GM23338 (cell line): Measurements from ENCODE around the gene SOHLH1. TPM values are rescaled to one million over a fixed set of nuclear protein-coding genes. Genes with fewer than 3 reads are reported as not detected.

Source experiments
- ATAC-seq: fragments of 200-7000 bp; cut with Tn5 transposase; 3 replicates; pipeline ENCODE4 v1.9.1; 2020
- DNase-seq: peaks from one replicate; pipeline ENCODE4 v3.0.0-alpha.2; 2015; ENCODE audit warnings: low spot score
- H2AFZ ChIP-seq: fragments of 200-600 bp; sonication (generic); 2 replicates; pipeline ENCODE4 v1.8.0; 2016; ENCODE audit warnings: antibody characterized with exemption, mild to moderate bottlenecking, moderate library complexity
- H3F3A ChIP-seq: fragments of 200-600 bp; sonication (generic); replicated peaks from 2 replicates; pipeline ENCODE4 v1.8.0; 2017; ENCODE audit warnings: antibody characterized with exemption, mixed run types, low read depth
- H3K27ac ChIP-seq: fragments of 200-600 bp; sonication (generic); 2 replicates; pipeline ENCODE4 v1.6.1; 2016; ENCODE audit warnings: low read depth
- H3K27me3 ChIP-seq: fragments of 200-600 bp; sonication (generic); 2 replicates; pipeline ENCODE4 v1.8.0; 2016; ENCODE audit warnings: mild to moderate bottlenecking, mixed run types, moderate library complexity; ENCODE audit not compliant: insufficient read depth
- H3K36me3 ChIP-seq: fragments of 200-600 bp; sonication (generic); 2 replicates; pipeline ENCODE4 v1.8.0; 2016; ENCODE audit warnings: mild to moderate bottlenecking; ENCODE audit not compliant: insufficient read depth
- H3K4me1 ChIP-seq: fragments of 200-600 bp; sonication (generic); 2 replicates; pipeline ENCODE4 v1.8.0; 2016; ENCODE audit warnings: mild to moderate bottlenecking, moderate library complexity; ENCODE audit not compliant: insufficient read depth
- H3K4me2 ChIP-seq: fragments of 200-600 bp; sonication (generic); 2 replicates; pipeline ENCODE4 v1.7.1; 2017; ENCODE audit warnings: mixed run types
- H3K4me3 ChIP-seq: fragments of 200-600 bp; sonication (generic); 2 replicates; pipeline ENCODE4 v1.6.1; 2016; ENCODE audit warnings: mixed run types
- H3K79me2 ChIP-seq: fragments of 200-600 bp; sonication (generic); replicated peaks from 2 replicates; pipeline ENCODE4 v1.8.0; 2017; ENCODE audit warnings: mild to moderate bottlenecking; ENCODE audit not compliant: insufficient read depth
- H3K9me2 ChIP-seq: fragments of 200-600 bp; sonication (generic); 2 replicates; pipeline ENCODE4 v1.8.0; 2017; ENCODE audit not compliant: insufficient read depth
- H4K20me1 ChIP-seq: fragments of 200-600 bp; sonication (generic); replicated peaks from 2 replicates; pipeline ENCODE4 v1.8.0; 2017; ENCODE audit warnings: mild to moderate bottlenecking; ENCODE audit not compliant: insufficient read depth
- H3K27ac Mint-ChIP-seq: 2 replicates; pipeline ENCODE4 v1.8.0; 2020; ENCODE audit warnings: inconsistent platforms, mild to moderate bottlenecking, moderate library complexity, mixed read lengths
- H3K27me3 Mint-ChIP-seq: 3 replicates; pipeline ENCODE4 v1.8.0; 2022; ENCODE audit warnings: low read depth, mild to moderate bottlenecking, moderate library complexity, mixed read lengths, inconsistent platforms; ENCODE audit not compliant: insufficient read depth, poor library complexity
- H3K36me3 Mint-ChIP-seq: 3 replicates; pipeline ENCODE4 v1.8.0; 2021; ENCODE audit warnings: low read depth, mild to moderate bottlenecking, inconsistent platforms, moderate library complexity, mixed read lengths
- H3K4me1 Mint-ChIP-seq: 3 replicates; pipeline ENCODE4 v1.8.0; 2020; ENCODE audit warnings: mild to moderate bottlenecking, inconsistent platforms, mixed read lengths
- H3K4me3 Mint-ChIP-seq: 3 replicates; pipeline ENCODE4 v1.8.0; 2021; ENCODE audit warnings: moderate library complexity, mild to moderate bottlenecking, inconsistent platforms, mixed read lengths
- H3K9me3 Mint-ChIP-seq: 3 replicates; pipeline ENCODE4 v1.8.0; 2020; ENCODE audit warnings: moderate library complexity, mild to moderate bottlenecking, inconsistent platforms, mixed read lengths
- CREB1 ChIP-seq: fragments of 250-450 bp; sonication (Bioruptor Pico); IDR thresholded peaks from 2 replicates; pipeline ENCODE4 v1.5.0; 2020; ENCODE audit warnings: low read depth, mild to moderate bottlenecking, moderate library complexity
- EZH2 ChIP-seq: fragments of 200-600 bp; sonication (generic); IDR thresholded peaks from one replicate; pipeline ENCODE4 v1.8.0; 2017; ENCODE audit warnings: antibody characterized with exemption, mild to moderate bottlenecking, low read depth; ENCODE audit not compliant: unreplicated experiment
- EZH2phosphoT487 ChIP-seq: fragments of 200-600 bp; sonication (generic); IDR thresholded peaks from one replicate; pipeline ENCODE4 v1.8.1; 2018; ENCODE audit warnings: antibody characterized with exemption; ENCODE audit not compliant: unreplicated experiment
- JUNB ChIP-seq: IDR thresholded peaks from one replicate; pipeline ENCODE4 v1.6.1; 2016; ENCODE audit warnings: antibody characterized with exemption; ENCODE audit not compliant: unreplicated experiment
- NANOG ChIP-seq: IDR thresholded peaks from 2 replicates; pipeline ENCODE4 v1.6.1; 2016; ENCODE audit warnings: antibody characterized with exemption, borderline replicate concordance
- POLR2AphosphoS5 ChIP-seq: IDR thresholded peaks from 2 replicates; pipeline ENCODE4 v1.6.1; 2016; ENCODE audit warnings: antibody characterized with exemption, low read depth
- REST ChIP-seq: IDR thresholded peaks from one replicate; pipeline ENCODE4 v1.6.1; 2018; ENCODE audit warnings: antibody characterized with exemption; ENCODE audit not compliant: unreplicated experiment
- STAT1 ChIP-seq: IDR thresholded peaks from one replicate; pipeline ENCODE4 v1.6.1; 2016; ENCODE audit warnings: antibody characterized with exemption; ENCODE audit not compliant: unreplicated experiment
- ZNF114 ChIP-seq: fragments of 250-450 bp; sonication (Bioruptor Pico); IDR thresholded peaks from 2 replicates; pipeline ENCODE4 v1.5.0; 2020; ENCODE audit warnings: mild to moderate bottlenecking, moderate library complexity
- ZNF331 ChIP-seq: fragments of 250-450 bp; sonication (Bioruptor Pico); IDR thresholded peaks from 2 replicates; pipeline ENCODE4 v1.5.0; 2020; ENCODE audit warnings: low read depth, mild to moderate bottlenecking, moderate library complexity
- polyA plus RNA-seq: library from polyadenylated mRNA; unstranded; fragments of >200 nt; fragmentation: Nextera tagmentation; extraction: Ambion mirVana; gene quantifications from 2 replicates; pipeline ENCODE4 v1.2.1, GENCODE V29; 2016
- total RNA-seq: library from RNA; depleted of rRNA; stranded (reverse); fragments of >200 nt; shearing (Covaris generic); gene quantifications from 2 replicates; pipeline ENCODE4 v1.2.3, GENCODE V29; 2014
- TF ChIP-seq, protein P1 (sequence below): fragments of 250-450 bp; sonication (Bioruptor Pico); IDR thresholded peaks from 2 replicates; pipeline ENCODE4 v1.5.0; 2020; ENCODE audit warnings: mild to moderate bottlenecking, moderate library complexity
- TF ChIP-seq, protein P2 (sequence below), 2 experiments: fragments of 200-600 bp in 1 of 2; sonication (generic) in 1 of 2; conservative IDR thresholded peaks; 2 replicates each; pipeline versions ENCODE4 v1.5.1 to v1.6.1; 2016 to 2017; ENCODE audit warnings: antibody characterized with exemption in 2 of 2, low read depth in 2 of 2, mild to moderate bottlenecking in 2 of 2, moderate library complexity in 1 of 2
- TF ChIP-seq, protein P3 (sequence below): IDR thresholded peaks from 2 replicates; pipeline ENCODE4 v1.6.1; 2016; ENCODE audit warnings: antibody characterized with exemption

Gene SOHLH1
- total and polyA plus RNA-seq, 2 experiments from 2014 or later = 0.21 TPM; not detected in 1

DNA sequence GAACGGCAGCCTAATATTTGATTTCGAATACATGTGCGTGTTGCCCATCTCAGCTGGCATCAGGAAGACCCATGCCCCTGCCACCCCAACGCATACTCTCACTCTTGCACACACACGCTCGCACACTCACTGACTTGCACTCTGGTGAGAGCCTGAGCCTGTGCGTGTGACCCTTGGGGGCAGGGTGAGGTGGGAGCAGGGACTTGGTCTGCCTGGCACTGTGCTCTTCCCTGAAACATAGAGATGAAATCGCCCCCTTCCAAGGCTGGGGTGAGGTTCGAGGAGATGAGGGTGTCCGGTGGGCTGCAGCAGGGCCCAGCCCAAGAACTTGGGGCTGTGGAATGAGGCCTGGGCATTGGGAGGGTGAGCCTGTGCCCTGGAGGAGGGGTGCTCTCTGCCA is 35.0 kb downstream of the SOHLH1 start (continued):
- TF ChIP-seq, protein P1, sequence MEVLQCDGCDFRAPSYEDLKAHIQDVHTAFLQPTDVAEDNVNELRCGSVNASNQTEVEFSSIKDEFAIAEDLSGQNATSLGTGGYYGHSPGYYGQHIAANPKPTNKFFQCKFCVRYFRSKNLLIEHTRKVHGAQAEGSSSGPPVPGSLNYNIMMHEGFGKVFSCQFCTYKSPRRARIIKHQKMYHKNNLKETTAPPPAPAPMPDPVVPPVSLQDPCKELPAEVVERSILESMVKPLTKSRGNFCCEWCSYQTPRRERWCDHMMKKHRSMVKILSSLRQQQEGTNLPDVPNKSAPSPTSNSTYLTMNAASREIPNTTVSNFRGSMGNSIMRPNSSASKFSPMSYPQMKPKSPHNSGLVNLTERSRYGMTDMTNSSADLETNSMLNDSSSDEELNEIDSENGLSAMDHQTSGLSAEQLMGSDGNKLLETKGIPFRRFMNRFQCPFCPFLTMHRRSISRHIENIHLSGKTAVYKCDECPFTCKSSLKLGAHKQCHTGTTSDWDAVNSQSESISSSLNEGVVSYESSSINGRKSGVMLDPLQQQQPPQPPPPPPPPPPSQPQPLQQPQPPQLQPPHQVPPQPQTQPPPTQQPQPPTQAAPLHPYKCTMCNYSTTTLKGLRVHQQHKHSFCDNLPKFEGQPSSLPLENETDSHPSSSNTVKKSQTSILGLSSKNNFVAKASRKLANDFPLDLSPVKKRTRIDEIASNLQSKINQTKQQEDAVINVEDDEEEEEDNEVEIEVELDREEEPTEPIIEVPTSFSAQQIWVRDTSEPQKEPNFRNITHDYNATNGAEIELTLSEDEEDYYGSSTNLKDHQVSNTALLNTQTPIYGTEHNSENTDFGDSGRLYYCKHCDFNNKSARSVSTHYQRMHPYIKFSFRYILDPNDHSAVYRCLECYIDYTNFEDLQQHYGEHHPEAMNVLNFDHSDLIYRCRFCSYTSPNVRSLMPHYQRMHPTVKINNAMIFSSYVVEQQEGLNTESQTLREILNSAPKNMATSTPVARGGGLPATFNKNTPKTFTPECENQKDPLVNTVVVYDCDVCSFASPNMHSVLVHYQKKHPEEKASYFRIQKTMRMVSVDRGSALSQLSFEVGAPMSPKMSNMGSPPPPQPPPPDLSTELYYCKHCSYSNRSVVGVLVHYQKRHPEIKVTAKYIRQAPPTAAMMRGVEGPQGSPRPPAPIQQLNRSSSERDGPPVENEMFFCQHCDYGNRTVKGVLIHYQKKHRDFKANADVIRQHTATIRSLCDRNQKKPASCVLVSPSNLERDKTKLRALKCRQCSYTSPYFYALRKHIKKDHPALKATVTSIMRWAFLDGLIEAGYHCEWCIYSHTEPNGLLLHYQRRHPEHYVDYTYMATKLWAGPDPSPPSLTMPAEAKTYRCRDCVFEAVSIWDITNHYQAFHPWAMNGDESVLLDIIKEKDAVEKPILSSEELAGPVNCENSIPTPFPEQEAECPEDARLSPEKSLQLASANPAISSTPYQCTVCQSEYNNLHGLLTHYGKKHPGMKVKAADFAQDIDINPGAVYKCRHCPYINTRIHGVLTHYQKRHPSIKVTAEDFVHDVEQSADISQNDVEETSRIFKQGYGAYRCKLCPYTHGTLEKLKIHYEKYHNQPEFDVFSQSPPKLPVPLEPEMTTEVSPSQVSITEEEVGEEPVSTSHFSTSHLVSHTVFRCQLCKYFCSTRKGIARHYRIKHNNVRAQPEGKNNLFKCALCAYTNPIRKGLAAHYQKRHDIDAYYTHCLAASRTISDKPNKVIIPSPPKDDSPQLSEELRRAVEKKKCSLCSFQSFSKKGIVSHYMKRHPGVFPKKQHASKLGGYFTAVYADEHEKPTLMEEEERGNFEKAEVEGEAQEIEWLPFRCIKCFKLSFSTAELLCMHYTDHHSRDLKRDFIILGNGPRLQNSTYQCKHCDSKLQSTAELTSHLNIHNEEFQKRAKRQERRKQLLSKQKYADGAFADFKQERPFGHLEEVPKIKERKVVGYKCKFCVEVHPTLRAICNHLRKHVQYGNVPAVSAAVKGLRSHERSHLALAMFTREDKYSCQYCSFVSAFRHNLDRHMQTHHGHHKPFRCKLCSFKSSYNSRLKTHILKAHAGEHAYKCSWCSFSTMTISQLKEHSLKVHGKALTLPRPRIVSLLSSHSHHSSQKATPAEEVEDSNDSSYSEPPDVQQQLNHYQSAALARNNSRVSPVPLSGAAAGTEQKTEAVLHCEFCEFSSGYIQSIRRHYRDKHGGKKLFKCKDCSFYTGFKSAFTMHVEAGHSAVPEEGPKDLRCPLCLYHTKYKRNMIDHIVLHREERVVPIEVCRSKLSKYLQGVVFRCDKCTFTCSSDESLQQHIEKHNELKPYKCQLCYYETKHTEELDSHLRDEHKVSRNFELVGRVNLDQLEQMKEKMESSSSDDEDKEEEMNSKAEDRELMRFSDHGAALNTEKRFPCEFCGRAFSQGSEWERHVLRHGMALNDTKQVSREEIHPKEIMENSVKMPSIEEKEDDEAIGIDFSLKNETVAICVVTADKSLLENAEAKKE (CRISPR knock-in tag) = no peak

GRCh38 chr9:135663857-135664256 is 35.4 kb downstream of the SOHLH1 start:
- Mint-ChIP-seq H3K9me3 (peaks cover 12% of the 10 kb centered on the region), H3K36me3 (peaks cover 4% of the 10 kb centered on the region; the same call in 2 of the 3 replicates), H3K27me3 (peaks cover 2% of the 10 kb centered on the region), H3K4me3 (no peak overlapping the region), H3K27ac (no peak overlapping the region), H3K4me1 (peaks cover 6% of the 10 kb centered on the region)
- Histone ChIP-seq H3K36me3 (no peaks in the 10 kb centered on the region), H3K4me1 (no peaks in the 10 kb centered on the region; the same call in 1 of the 2 replicates), H4K20me1 (no peaks in the 10 kb centered on the region), H3K4me3 (no peak overlapping the region), H3K27ac (no peak overlapping the region), H3F3A (no peaks in the 10 kb centered on the region), H3K4me2 (no peak overlapping the region), H3K27me3 (no peaks in the 10 kb centered on the region), H3K9me2 (no peaks in the 10 kb centered on the region), H3K79me2 (no peaks in the 10 kb centered on the region), H2AFZ (no peak overlapping the region)
- DNase-seq = no peak
- no peak for ATAC-seq
- TF ChIP-seq REST = no peak
- TF ChIP-seq, protein P2, sequence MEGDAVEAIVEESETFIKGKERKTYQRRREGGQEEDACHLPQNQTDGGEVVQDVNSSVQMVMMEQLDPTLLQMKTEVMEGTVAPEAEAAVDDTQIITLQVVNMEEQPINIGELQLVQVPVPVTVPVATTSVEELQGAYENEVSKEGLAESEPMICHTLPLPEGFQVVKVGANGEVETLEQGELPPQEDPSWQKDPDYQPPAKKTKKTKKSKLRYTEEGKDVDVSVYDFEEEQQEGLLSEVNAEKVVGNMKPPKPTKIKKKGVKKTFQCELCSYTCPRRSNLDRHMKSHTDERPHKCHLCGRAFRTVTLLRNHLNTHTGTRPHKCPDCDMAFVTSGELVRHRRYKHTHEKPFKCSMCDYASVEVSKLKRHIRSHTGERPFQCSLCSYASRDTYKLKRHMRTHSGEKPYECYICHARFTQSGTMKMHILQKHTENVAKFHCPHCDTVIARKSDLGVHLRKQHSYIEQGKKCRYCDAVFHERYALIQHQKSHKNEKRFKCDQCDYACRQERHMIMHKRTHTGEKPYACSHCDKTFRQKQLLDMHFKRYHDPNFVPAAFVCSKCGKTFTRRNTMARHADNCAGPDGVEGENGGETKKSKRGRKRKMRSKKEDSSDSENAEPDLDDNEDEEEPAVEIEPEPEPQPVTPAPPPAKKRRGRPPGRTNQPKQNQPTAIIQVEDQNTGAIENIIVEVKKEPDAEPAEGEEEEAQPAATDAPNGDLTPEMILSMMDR (conservative IDR thresholded peaks at IDR 0.05; ENCODE audit: low read depth in 2 of 2) = no peak
- TF ChIP-seq, protein P3, sequence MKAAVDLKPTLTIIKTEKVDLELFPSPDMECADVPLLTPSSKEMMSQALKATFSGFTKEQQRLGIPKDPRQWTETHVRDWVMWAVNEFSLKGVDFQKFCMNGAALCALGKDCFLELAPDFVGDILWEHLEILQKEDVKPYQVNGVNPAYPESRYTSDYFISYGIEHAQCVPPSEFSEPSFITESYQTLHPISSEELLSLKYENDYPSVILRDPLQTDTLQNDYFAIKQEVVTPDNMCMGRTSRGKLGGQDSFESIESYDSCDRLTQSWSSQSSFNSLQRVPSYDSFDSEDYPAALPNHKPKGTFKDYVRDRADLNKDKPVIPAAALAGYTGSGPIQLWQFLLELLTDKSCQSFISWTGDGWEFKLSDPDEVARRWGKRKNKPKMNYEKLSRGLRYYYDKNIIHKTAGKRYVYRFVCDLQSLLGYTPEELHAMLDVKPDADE = no peak
- TF ChIP-seq CREB1 (CRISPR knock-in tag) = no peak
- no peak for TF ChIP-seq ZNF114 (CRISPR knock-in tag)
- no peak for TF ChIP-seq JUNB
- TF ChIP-seq STAT1 = no peak
- no peak for TF ChIP-seq POLR2AphosphoS5
- no peak for TF ChIP-seq NANOG
- TF ChIP-seq EZH2phosphoT487 = no peak
- TF ChIP-seq ZNF331 (CRISPR knock-in tag) = no peak
- no peak for TF ChIP-seq EZH2
